ENCODE data around the gene COBL. TPM values are rescaled to one million over a fixed set of nuclear protein-coding genes. Genes with fewer than 3 reads are reported as not detected.

The COBL gene, protein sequence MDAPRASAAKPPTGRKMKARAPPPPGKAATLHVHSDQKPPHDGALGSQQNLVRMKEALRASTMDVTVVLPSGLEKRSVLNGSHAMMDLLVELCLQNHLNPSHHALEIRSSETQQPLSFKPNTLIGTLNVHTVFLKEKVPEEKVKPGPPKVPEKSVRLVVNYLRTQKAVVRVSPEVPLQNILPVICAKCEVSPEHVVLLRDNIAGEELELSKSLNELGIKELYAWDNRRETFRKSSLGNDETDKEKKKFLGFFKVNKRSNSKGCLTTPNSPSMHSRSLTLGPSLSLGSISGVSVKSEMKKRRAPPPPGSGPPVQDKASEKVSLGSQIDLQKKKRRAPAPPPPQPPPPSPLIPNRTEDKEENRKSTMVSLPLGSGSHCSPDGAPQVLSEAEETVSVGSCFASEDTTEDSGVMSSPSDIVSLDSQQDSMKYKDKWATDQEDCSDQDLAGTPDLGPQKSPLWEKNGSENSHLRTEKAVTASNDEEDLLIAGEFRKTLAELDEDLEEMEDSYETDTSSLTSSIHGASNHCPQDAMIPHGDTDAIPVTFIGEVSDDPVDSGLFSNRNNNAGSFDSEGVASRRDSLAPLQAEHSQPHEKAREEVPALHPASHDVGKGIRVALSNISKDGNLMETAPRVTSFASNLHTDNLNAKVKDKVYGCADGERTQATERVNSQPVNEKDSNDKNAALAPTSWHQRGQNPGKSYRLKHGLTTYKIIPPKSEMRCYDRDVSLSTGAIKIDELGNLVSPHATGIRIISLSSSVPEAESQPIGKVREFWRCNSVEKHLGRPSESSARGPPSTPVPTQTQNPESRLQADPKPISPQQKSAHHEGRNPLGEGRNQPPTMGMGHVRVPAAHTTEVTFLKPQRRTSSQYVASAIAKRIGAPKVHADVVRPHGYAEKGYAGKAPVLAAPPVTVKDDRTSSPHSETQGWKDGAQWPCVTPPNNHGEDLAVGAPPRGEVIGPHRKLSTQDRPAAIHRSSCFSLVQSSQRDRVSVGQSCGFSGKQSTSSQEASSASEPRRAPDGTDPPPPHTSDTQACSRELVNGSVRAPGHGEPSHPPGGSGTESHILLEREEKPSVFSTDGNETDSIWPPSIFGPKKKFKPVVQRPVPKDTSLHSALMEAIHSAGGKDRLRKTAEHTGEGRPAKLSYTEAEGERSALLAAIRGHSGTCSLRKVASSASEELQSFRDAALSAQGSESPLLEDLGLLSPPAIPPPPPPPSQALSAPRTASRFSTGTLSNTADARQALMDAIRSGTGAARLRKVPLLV
- not detected in 2 replicates for total RNA-seq

DNA sequence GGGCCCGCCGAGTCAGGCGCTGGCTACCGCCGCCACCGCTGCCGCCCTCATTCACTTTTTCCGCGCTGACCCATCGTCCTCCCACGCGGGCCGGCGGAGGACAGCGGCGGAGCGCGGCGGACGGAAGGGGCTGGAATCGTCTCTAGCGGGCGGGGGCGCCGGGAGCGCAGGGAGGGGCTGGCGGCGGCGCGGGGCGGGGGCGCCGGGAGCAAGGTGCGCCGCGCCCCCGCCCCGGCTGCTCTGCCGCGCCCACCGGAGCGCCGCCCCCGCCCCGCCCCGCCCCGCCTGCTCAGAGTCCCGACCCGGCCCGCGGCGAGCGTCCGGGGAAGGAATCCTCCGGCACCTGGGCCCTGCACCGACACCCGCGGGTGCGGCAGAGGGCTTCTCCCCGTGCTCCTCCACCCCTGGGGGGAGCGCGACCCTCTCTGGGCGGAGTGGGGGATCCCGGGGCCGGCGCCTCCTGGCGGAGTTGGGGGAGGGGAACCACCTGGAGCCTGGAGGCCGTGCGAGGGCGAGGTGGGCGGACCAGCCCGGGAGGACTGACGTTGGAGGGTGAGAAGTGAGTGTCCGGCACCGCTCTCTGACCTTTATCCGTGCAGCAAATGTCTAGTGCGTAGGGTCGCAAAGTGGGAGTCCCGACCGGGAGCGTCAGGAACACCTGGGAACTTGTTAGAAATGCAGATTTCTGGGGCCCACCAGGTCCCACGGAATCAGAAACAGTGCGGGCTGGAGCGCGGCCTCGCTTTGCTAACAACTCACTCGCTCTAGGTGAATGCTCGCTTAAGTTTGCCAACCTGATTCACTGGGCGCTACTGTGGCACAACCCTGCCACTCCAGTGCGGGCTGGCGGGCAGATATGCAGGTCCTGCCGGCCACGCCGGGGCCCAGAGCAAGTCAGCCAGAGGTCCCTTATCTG lies at the start of gene COBL:
TSS of gene COBL (minus strand) at position 144 of the 916 bp plus-strand sequence. CDS start 176 bp downstream, outside the sequence.
- no peak for DNase-seq (ENCODE audit: extremely low read depth, low read depth, low spot score)

DNA sequence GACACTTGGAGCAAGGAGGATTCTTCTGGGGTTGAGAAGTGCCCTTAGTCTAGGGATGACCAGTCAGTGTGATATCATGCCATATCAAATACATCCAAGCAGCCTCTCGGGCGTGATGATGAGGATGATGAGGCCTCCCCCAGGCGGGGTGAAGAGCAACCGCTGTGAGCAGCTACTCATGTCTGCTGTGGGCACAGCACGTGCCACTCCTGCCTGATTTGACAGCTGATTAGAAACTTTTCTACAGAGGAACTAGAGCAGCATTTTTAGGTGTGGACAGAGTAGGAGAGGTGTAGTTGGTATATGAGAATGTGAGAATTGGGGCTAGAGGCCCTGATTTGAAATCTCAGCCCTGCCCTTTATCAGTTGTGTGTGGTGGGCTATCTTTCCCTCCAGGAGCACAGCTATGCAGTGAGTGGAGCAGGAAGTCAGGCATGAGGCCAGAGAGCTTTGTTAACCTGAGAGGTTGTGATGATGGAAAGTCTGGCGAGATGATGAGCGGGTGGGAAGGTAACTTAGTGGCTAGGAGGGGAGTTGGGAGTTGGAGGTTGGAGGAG lies 49.6 kb upstream of the COBL start:
- no peak for DNase-seq (ENCODE audit: extremely low read depth, low read depth, low spot score)

DNA sequence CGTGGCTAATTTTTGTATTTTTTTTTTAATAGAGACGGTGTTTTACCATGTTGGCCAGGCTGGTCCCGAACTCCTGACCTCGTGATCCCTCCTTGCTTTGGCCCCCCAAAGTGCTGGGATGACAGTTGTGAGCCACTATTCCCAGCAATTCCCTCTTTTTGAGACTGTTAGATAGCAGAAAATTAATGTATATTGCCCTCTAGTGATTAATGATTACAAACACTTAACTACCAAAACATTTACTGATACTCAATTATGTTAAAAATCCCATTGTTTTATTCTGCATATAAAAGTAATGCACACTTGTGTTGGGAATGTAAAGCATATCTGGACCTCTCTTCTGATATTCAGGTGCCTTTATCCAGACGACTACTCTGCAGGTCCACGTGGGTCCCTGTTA lies 41.2 kb upstream of the COBL start:
- no peak for DNase-seq (ENCODE audit: extremely low read depth, low read depth, low spot score)

DNA sequence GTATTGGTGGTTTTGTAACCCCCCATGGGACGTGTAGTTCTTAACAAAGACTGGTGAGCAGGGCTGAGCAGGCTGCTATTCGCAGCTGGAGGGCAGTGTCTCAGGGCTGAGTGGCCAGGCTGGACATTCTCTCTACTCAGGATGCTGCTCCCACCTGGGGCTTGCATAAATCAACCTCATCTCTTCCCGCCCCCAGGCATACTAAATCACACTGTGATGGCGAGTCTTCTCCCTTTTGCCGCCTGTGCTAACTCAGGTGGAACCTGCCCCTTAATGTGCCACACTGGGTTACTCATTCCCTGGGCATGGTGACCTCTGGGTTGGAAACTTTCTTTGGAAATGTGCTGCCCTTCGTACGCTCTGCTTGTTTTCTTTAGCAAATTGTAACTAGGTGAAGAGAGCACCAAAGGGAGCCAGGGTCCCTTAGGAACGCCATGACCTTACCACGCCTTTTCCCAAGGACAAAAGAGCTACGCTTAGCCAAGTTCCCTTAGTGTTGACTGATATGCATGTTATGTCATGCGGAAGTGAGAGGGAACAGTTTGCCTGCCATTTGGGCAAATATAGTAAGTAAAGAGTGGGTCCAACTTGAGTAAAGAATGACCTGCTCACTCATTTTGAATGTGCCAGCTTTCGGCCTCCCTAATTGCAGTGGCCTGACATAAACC lies 40.4 kb upstream of the COBL start:
- DNase-seq (ENCODE audit: extremely low read depth, low read depth, low spot score), result no peak

DNA sequence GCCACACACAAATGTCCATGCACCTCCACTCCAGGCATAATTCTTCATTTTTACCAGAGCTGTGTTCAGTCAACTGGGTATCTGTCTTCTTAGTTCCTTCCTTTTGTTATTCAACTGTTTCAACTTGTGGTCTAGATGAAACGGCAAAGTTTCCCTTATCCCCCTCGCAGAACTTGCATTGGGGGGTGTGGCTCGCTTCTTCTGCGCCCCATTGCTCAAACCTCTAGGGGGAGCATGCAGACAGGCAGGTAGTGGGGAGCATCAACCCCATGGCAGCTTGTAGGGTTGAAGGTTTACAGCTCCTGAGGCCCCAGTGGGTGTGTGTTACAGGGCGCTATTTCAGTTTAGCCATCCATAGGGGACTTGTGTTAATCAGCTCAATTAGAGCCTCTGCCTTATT lies 38.3 kb upstream of the COBL start:
- no peak for DNase-seq (ENCODE audit: extremely low read depth, low read depth, low spot score)

DNA sequence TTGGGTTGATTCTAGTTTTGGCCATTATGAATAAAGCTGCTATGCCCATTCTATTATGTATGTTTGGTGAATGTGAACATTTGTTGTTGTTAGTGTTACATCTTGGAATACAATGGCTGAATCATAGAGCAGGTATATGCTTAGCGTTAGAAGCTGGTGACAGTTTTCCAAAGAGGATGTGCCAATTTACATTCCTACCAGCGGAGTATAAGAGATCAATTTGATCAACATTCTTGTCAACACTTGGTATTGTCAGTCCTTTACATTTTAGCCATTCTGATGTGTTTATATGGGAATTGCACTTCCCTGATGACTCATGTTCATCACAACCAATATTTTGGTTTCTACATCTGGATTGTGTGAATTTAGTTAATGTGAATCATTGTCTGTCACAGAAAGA lies 37.8 kb upstream of the COBL start:
- no peak for DNase-seq (ENCODE audit: extremely low read depth, low read depth, low spot score)

DNA sequence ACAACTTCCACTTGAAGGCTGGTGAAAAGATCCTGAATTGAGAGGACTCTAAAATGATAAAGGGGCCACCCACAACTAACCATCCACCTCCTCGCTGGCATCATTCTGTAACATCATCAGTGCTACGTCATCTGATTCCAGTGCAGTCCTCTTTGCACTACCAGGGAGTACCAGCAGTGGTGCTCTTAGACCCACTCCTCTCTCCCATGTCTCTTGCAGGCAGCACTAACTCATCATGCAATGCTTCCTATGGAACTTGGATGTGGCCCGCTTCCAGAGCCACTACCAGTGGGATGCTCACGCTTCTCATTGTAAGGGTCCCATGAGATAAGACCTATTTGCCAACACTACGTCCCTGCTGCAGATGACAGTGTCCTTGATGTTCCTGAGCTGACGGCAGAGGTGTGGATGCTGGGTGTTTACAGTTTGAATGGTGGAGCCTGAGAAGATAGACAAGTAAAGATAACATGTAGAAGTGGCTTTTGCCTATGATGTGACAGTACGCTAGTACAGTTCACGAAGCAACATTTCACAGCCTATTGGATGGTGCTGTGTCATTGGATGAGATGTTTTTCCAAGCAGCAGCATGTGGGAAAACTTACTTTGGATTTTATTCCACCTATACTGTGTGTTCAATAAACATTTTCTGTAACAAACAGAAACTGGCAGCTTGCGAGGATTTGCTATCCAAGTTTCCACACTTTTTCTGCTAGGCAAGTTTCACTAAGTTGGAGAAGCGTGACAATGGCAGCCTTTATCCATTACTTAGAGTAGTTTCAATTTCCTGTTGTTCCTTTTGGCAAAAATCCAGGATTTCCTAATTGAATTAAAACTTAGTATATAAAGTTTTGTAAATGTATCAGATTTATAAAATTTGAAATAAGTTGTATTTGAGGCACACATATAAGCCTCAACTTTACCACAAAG lies 35.8 kb upstream of the COBL start:
- DNase-seq (ENCODE audit: extremely low read depth, low read depth, low spot score), result no peak

DNA sequence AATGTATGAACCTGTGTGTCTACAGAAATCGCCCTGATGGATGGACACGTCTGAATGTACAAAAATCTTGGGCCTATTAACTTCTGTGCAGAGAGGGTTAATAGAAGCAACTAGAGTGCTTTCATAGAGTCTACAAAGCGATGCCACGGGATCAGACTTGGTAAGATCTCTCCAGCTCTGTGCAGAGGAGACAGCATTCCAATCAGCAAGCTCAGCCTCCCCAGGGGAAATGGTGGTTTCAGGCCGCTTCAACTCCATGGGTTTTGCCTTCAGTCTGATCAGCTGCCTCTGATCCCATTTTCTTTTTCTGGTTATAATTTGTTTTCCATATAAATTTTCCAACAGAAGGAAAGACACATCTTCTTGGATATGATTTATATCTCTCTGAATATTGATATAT lies 35.1 kb upstream of the COBL start:
- DNase-seq (ENCODE audit: extremely low read depth, low read depth, low spot score), result no peak

DNA sequence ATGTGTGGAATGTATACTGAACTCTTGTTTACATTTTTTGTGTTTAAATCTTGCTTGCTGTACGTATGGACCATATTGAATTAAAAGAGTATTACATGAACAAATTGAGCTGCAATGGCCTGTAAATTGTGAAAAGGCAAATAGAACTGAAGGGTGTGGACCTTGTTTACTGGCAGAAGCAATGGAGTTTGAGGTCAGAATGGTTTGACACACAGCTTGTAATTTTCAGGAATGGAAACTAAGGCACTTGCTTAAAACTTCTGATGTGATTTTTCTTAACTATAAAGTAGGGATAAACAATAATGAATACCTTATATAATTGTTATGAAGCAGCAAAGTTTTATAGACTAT lies 33.9 kb upstream of the COBL start:
- DNase-seq (ENCODE audit: extremely low read depth, low read depth, low spot score), result no peak

DNA sequence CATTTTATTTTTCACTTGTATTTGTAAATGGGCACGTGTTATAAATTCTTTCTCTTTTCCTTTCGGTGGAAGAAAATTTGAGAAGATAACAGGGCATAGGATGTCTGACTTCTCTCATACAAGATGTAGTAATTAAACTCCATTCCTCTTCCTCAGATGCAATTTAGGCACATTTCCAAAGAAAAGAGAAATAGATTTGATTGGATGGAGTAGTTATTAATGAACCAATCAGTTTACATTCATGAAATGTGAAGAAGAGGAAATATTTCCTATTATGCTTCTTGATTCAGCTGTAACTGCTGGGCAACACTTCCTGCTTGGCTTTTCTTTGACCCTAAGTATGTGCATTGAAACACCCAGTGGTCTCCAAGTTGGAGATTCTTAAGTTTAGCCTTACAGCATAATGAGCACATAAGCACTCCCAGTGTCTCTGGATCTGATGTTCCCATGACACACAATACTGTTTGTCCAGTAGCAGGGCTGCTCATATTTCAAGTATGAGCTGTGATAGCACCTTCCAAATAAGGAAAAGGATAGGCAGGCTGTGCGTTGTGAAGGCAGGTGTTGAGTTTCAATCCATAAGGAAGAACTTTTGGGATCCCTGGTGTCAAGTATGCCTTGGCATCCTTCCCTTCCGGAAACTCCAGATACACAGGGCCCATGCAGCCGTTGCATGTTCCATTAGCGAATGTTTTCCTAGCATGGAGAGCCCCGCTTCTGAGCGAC lies 33.4 kb upstream of the COBL start:
- no peak for DNase-seq (ENCODE audit: extremely low read depth, low read depth, low spot score)

DNA sequence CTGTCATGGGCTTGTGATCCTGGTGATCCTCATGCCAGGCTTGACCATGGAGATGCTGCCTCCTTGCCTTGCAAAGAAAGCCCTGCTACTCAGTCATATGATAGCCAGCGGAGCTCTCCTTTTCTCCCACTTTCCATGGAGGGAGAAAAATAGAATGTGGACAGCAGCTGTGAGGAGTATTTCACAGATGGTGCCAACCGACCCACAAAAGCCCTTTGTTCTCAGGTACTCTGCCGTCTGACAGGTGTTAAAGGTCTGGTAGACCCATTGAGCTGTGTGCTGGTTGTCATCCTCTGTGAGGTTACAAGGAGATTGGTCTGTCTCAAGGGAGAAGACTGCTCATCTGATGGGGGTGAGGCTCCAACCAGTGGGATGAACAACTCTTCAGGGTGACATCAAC lies 29.5 kb upstream of the COBL start:
- DNase-seq (ENCODE audit: extremely low read depth, low read depth, low spot score), result no peak

DNA sequence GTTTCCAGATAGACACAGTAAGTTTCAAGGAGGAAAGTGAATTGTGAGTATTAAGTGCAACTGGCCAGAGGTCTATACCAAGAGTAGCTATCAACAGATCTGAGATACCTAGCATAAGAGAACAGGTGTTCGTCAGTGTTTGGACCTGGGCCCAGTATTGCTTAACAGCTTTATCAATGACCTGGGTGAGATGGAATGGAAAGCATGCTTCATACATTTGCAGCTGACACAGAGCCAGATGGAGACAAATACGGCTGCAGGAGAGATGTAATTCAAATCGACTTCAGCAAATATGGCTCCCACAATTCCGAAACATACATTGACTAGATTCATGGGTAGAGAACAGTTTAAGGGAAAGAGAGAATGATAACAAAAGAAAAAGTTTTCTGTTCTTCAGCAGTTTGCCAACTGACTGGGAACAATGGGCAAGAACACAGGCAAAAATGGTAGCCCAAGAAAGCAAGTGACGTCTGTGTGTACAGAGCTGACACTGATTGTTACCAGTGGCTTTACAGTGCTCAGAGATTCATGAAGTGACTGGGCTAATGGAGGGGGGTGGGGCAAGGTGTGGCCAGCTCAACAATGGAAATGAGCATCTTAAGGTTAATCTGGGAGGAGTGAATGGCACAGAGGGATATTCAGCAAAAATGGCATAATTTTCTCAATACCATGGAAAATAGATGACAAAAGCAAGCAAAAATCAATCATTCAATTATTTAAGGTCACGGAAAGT lies 28.0 kb upstream of the COBL start:
- no peak for DNase-seq (ENCODE audit: extremely low read depth, low read depth, low spot score)

DNA sequence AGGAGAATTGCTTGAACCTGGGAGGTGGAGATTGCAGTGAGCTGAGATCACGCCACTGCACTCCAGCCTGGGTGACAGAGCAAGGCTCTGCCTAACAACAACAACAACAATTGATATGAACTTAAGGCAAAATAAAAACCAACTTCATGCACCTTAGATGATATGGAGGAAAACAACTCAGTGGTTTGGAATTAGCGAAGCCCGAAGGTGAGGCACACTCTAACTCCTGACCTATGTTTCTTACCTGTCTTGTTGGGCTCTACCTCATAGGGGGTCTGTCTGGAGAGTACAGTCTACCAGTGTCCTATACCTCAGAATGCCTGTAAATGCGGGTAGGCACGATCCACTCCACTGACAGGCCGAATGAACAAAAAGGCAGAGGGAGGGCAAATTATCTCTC lies 24.3 kb upstream of the COBL start:
- no peak for DNase-seq (ENCODE audit: extremely low read depth, low read depth, low spot score)

DNA sequence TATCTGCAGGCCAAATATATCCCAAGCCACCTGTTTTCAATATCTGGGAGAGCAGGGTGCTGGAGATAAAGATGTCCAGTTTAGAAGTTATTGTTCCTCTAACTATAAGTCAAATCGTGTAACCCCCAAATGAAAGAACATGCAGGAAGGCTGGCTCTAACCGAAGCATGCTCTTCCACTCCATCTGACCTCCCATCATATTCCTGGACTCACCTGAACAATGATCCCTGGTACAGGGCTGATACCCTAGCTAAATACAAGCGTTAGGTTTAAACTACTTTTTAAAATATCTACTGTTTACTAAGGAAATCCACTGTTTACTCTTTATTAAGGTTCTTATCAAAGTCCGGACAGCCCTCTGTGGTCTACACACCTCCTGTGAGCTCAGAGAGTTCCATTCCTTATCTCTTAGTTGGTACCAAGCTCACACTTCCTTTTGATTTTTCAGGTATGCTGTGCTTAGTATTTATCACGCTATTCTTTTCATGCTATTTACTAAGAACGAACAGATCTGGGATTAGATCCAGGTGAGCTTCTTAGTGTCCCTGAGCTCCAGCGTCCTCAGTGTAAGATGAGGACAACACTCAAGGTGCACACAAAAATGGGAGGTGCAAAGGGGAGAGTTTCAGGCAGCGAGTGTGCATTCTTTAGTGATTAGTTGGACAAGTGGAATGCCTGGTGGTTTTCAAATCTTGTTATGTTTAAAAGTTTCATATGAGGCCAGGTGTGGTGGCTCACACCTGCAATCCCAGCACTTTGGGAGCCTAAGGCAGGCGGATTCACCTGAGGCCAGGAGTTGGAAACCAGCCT lies 23.6 kb upstream of the COBL start:
- DNase-seq (ENCODE audit: extremely low read depth, low read depth, low spot score), result no peak

DNA sequence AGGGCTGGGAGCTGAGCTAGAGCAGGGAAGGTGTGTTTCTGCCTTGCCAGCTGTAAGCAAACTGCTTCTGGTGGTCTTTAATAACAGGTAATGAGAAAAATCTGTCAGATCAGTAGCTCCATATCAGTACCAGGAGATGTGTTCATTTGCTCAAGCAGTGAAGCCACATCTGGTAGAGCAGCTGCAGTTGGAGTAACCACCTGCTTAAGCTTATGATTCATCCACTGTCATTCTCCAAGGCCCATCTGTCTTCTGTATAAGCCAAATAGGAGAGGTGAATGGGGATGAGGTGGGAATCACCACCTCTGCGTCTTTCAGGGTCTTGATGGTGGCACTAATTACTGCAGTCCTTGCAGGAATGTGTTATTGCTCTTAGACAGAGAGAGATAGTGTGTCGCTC lies 18.4 kb upstream of the COBL start:
- no peak for DNase-seq (ENCODE audit: extremely low read depth, low read depth, low spot score)

DNA sequence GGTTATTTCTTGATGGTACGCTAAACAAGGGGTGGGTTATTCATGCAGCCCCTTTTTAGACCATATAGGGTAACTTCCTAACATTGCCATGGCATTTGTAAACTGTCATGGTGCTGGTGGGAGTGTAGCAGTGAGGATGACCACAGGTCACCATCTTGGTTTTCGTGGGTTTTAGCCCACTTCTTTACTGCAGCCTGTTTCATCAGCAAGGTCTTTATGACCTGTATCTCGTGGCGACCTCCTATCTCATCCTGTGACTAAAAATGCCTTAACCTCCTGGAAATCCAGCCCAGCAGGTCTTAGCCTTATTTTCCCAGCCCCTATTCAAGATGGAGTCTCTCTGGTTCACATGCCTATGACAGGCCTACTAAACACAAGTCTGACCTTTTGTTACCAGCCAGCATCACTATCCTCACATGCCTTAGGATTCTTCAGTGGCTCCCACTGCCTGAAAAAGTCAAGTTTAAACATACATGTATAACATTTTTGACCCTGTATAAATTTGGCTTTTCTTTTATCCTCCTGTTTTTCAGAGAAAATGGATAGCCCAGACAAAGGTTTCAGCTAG lies 13.2 kb upstream of the COBL start:
- DNase-seq (ENCODE audit: extremely low read depth, low read depth, low spot score), result no peak

Measured in glomerular endothelial cell (primary cell).